GM12878 (cell line): ENCODE results near the gene AP1M2. TPM values are rescaled to one million over a fixed set of nuclear protein-coding genes. Genes with fewer than 3 reads are reported as not detected.

Experiments used
- ASH2L ChIP-seq: fragments of 300-600, 200-600 bp; sonication (generic); IDR thresholded peaks from 2 replicates; pipeline ENCODE4 v1.6.1; 2017; ENCODE audit warnings: low read depth, mild to moderate bottlenecking, borderline replicate concordance
- CEBPB ChIP-seq, 2 experiments: fragments of 150-350 bp in 1 of 2; IDR thresholded peaks; 2 replicates each; pipeline ENCODE4 v1.6.1; 2012 to 2014; ENCODE audit warnings: low read depth in 2 of 2, low read length in 2 of 2, borderline replicate concordance in 1 of 2, inconsistent platforms in 1 of 2
- CHD1 ChIP-seq: IDR thresholded peaks from 2 replicates; pipeline ENCODE4 v1.6.1; 2012; ENCODE audit warnings: low read depth, low read length, improper control_type of control experiment
- EP300 ChIP-seq, 2 experiments: fragments of 150-350 bp in 1 of 2; IDR thresholded peaks; 2 replicates each; pipeline ENCODE4 v1.6.1; 2011 to 2012; ENCODE audit warnings: low read depth in 2 of 2, low read length in 2 of 2, borderline replicate concordance in 1 of 2, improper control_type of control experiment in 1 of 2, inconsistent platforms in 1 of 2; ENCODE audit not compliant: control insufficient read depth in 1 of 2
- GATAD2B ChIP-seq: fragments of 450-650 bp; conservative IDR thresholded peaks from 2 replicates; pipeline ENCODE4 v1.6.1; 2017; ENCODE audit warnings: low read depth, mild to moderate bottlenecking, moderate library complexity
- HDAC6 ChIP-seq: fragments of 200-600 bp; sonication (generic); IDR thresholded peaks from one replicate; pipeline ENCODE4 v1.8.0; 2017; ENCODE audit warnings: antibody characterized with exemption; ENCODE audit not compliant: unreplicated experiment
- IKZF2 ChIP-seq, 2 experiments: fragments of 450-650 bp; IDR thresholded peaks; 2 replicates each; pipeline ENCODE4 v1.6.1; 2017; ENCODE audit warnings: mild to moderate bottlenecking in 2 of 2, moderate library complexity in 2 of 2
- KAT2A ChIP-seq: conservative IDR thresholded peaks from 2 replicates; pipeline ENCODE4 v1.6.1; 2011; ENCODE audit warnings: low read depth, low read length; ENCODE audit not compliant: control insufficient read depth
- KDM1A ChIP-seq: fragments of 200-600 bp; sonication (generic); IDR thresholded peaks from 2 replicates; pipeline ENCODE4 v1.6.1; 2016; ENCODE audit warnings: borderline replicate concordance
- NBN ChIP-seq: fragments of 450-650 bp; IDR thresholded peaks from 2 replicates; pipeline ENCODE4 v1.6.1; 2016
- NR2C2 ChIP-seq: IDR thresholded peaks from 2 replicates; pipeline ENCODE4 v1.6.1; 2011; ENCODE audit warnings: borderline replicate concordance, low read depth; ENCODE audit not compliant: control insufficient read depth, insufficient read length
- POLR2AphosphoS2 ChIP-seq: IDR thresholded peaks from 2 replicates; pipeline ENCODE4 v1.6.1; 2011; ENCODE audit warnings: low read depth, mild to moderate bottlenecking, low read length, improper control_type of control experiment, moderate library complexity
- RB1 ChIP-seq: fragments of 450-650 bp; formaldehyde crosslinking; IDR thresholded peaks from 2 replicates; pipeline ENCODE4 v1.6.1; 2017; ENCODE audit warnings: mild to moderate bottlenecking, borderline replicate concordance
- SUPT20H ChIP-seq: IDR thresholded peaks from 2 replicates; pipeline ENCODE4 v1.6.1; 2011; ENCODE audit warnings: low read depth, mild to moderate bottlenecking, low read length, moderate library complexity, borderline replicate concordance; ENCODE audit not compliant: control insufficient read depth
- TAF1 ChIP-seq: IDR thresholded peaks from 2 replicates; pipeline ENCODE4 v1.6.1; 2011; ENCODE audit warnings: mild to moderate bottlenecking, low read depth, low read length, borderline replicate concordance
- TARDBP ChIP-seq: IDR thresholded peaks from 2 replicates; pipeline ENCODE4 v1.6.1; 2016; ENCODE audit warnings: borderline replicate concordance
- TCF3 ChIP-seq: IDR thresholded peaks from 2 replicates; pipeline ENCODE4 v1.6.1; 2012; ENCODE audit warnings: low read depth, mild to moderate bottlenecking, low read length, borderline replicate concordance; ENCODE audit not compliant: insufficient read depth
- ZBED1 ChIP-seq: IDR thresholded peaks from 2 replicates; pipeline ENCODE4 v1.6.1; 2016; ENCODE audit warnings: borderline replicate concordance
- ZNF207 ChIP-seq: fragments of 450-650 bp; IDR thresholded peaks from 2 replicates; pipeline ENCODE4 v1.6.1; 2014; ENCODE audit warnings: antibody characterized with exemption, mild to moderate bottlenecking, borderline replicate concordance
- ZNF24 ChIP-seq: fragments of 450-650 bp; IDR thresholded peaks from 2 replicates; pipeline ENCODE4 v1.6.1; 2017; ENCODE audit warnings: antibody characterized with exemption, mild to moderate bottlenecking
- polyA plus RNA-seq, 11 experiments: library from polyadenylated mRNA; depleted of rRNA in 4 of 11; unstranded in 6 of 11; stranded (reverse) in 5 of 11; fragments of >200 nt; fragmentation: Nextera tagmentation in 4 of 11; fragmentation: Illumina TruSeq in 1 of 11; extraction: Ambion mirVana in 4 of 11; extraction: Trizol in 1 of 11; gene quantifications; 1 replicate in 1 of 11; 2 replicates in 10 of 11; pipeline versions ENCODE4 v1.2.1 to v1.2.3, GENCODE V29; 2011 to 2016; ENCODE audit warnings: inconsistent platforms in 2 of 11, missing spikeins in 2 of 11, low read depth in 1 of 11
- total RNA-seq, 4 experiments: library from RNA; depleted of rRNA in 3 of 4; stranded (reverse); fragments of >200 nt in 3 of 4; fragmentation: Illumina TruSeq in 1 of 4; extraction: Trizol in 1 of 4; gene quantifications; 2 replicates each; pipeline versions ENCODE4 v1.2.1 to v1.2.3, GENCODE V29; 2013 to 2021
- TF ChIP-seq, protein P1 (sequence below): IDR thresholded peaks from 2 replicates; pipeline ENCODE4 v1.6.1; 2012; ENCODE audit warnings: low read depth, low read length, improper control_type of control experiment
- TF ChIP-seq, protein P2 (sequence below): fragments of 450-650 bp; formaldehyde crosslinking; IDR thresholded peaks from 2 replicates; pipeline ENCODE4 v1.4.0; 2022; ENCODE audit warnings: mild to moderate bottlenecking, moderate library complexity
- TF ChIP-seq, protein P3 (sequence below): fragments of 150-350 bp; IDR thresholded peaks from 2 replicates; pipeline ENCODE4 v1.6.1; 2014; ENCODE audit warnings: mild to moderate bottlenecking, low read depth, low read length

The AP1M2 gene
- total and polyA plus RNA-seq, 10 of the 15 experiments (the other 5 are each of a cell fraction or from before 2014, with no cell fraction given): 0.72 TPM; not detected in 9

DNA sequence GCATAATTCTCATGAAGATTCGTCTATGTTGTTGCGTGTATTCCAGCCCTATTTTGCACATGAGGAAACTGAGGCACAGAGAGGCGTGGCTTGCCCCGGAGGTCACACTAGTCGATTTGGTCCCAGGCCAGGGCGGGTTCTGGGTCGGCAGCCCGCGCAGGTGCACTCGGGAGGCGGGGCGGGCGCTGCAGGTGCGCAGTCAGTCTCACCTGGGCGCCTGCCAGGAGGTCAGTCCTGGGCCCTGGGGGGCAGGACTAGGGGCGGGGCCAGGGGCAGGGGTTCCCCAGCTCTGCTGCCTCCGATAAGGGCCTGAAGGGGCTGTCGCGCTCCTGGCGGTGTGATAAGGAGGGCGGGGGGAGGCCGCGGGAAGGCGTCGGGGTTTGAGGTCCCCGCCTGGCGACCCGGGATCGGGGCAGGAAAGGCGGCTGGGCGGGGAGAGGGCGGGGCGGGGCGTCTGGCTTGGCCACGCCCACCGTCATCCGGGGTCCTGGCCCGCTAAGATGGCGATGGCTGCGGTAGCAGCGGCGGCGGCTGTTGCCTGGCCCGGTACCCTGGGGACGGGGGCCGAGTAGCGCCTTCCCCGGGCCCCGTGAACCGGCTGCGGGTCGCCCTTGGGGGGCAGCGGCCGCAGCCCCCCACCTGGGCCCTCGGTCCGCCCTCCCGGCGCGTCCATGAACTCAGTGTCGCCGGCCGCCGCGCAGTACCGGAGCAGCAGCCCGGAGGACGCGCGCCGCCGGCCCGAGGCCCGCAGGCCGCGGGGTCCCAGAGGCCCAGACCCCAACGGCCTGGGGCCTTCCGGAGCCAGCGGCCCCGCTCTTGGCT is 43.5 kb downstream of the AP1M2 start, which contains the start of gene ATG4D (continued):
- TF ChIP-seq HDAC6: no peak
- no peak for TF ChIP-seq NR2C2
- peak; percentile 45; the same call in 1 of the 2 replicates for TF ChIP-seq POLR2AphosphoS2
- peak; percentile 66; the same call in 1 of the 2 replicates for TF ChIP-seq RB1
- no peak for TF ChIP-seq IKZF2 (IDR thresholded peaks at IDR 0.05)
- peak; percentile 79; the same call in 1 of the 2 replicates for TF ChIP-seq GATAD2B
- no peak for TF ChIP-seq TARDBP
- TF ChIP-seq ZBED1: no peak
- no peak for TF ChIP-seq SUPT20H
- TF ChIP-seq CEBPB (IDR thresholded peaks at IDR 0.05; ENCODE audit: borderline replicate concordance in 1 of 2, low read depth in 2 of 2, low read length in 2 of 2): no peak
- TF ChIP-seq NBN: no peak
- 0 out of 2 replicates have a peak, but pooled peaks have one; percentile 34 for TF ChIP-seq ZNF24
- TF ChIP-seq EP300 (IDR thresholded peaks at IDR 0.05; ENCODE audit: borderline replicate concordance in 1 of 2, control insufficient read depth in 1 of 2, low read depth in 2 of 2, low read length in 2 of 2): no peak
- TF ChIP-seq ASH2L: no peak
- no peak for TF ChIP-seq KDM1A
- TF ChIP-seq TAF1: peak; percentile 94
- no peak for TF ChIP-seq KAT2A
- 0 out of 2 replicates have a peak, but pooled peaks have one; percentile 53 for TF ChIP-seq TCF3
- TF ChIP-seq, protein P1, sequence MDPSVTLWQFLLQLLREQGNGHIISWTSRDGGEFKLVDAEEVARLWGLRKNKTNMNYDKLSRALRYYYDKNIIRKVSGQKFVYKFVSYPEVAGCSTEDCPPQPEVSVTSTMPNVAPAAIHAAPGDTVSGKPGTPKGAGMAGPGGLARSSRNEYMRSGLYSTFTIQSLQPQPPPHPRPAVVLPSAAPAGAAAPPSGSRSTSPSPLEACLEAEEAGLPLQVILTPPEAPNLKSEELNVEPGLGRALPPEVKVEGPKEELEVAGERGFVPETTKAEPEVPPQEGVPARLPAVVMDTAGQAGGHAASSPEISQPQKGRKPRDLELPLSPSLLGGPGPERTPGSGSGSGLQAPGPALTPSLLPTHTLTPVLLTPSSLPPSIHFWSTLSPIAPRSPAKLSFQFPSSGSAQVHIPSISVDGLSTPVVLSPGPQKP: no peak
- TF ChIP-seq, protein P2, sequence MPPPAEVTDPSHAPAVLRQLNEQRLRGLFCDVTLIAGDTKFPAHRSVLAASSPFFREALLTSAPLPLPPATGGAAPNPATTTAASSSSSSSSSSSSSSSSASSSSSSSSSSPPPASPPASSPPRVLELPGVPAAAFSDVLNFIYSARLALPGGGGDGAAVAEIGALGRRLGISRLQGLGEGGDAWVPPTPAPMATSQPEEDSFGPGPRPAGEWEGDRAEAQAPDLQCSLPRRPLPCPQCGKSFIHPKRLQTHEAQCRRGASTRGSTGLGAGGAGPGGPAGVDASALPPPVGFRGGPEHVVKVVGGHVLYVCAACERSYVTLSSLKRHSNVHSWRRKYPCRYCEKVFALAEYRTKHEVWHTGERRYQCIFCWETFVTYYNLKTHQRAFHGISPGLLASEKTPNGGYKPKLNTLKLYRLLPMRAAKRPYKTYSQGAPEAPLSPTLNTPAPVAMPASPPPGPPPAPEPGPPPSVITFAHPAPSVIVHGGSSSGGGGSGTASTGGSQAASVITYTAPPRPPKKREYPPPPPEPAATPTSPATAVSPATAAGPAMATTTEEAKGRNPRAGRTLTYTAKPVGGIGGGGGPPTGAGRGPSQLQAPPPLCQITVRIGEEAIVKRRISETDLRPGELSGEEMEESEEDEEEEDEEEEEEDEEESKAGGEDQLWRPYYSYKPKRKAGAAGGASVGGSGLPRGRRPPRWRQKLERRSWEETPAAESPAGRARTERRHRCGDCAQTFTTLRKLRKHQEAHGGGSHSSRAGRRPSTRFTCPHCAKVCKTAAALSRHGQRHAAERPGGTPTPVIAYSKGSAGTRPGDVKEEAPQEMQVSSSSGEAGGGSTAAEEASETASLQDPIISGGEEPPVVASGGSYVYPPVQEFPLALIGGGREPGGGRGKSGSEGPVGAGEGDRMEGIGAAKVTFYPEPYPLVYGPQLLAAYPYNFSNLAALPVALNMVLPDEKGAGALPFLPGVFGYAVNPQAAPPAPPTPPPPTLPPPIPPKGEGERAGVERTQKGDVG (CRISPR knock-in tag): no peak
- TF ChIP-seq ZNF207: 0 out of 2 replicates have a peak, but pooled peaks have one; percentile 62
- TF ChIP-seq, protein P3, sequence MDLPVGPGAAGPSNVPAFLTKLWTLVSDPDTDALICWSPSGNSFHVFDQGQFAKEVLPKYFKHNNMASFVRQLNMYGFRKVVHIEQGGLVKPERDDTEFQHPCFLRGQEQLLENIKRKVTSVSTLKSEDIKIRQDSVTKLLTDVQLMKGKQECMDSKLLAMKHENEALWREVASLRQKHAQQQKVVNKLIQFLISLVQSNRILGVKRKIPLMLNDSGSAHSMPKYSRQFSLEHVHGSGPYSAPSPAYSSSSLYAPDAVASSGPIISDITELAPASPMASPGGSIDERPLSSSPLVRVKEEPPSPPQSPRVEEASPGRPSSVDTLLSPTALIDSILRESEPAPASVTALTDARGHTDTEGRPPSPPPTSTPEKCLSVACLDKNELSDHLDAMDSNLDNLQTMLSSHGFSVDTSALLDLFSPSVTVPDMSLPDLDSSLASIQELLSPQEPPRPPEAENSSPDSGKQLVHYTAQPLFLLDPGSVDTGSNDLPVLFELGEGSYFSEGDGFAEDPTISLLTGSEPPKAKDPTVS: no peak
- TF ChIP-seq CHD1: no peak
